Measurements from ENCODE around the gene LPP. TPM values are rescaled to one million over a fixed set of nuclear protein-coding genes. Genes with fewer than 3 reads are reported as not detected.

The LPP gene
- total and polyA plus RNA-seq, 2 of the 13 experiments (the other 11 are each of a cell fraction or from before 2014, with no cell fraction given): 19.2 to 29.9 TPM

GRCh38 chr3:188296761-188297612 is 143.0 kb downstream of the LPP start (continued):
- peak; percentile 94 for TF ChIP-seq DPF2 (CRISPR knock-in tag; IDR thresholded peaks at IDR 0.05; ENCODE audit: borderline replicate concordance, low read depth)
- no peak for TF ChIP-seq ZNF563 (CRISPR knock-in tag; IDR thresholded peaks at IDR 0.05)
- peak; percentile 84 for TF ChIP-seq ZNF589 (CRISPR knock-in tag; conservative IDR thresholded peaks at IDR 0.05)
- peak; percentile 89 for TF ChIP-seq GFI1 (CRISPR knock-in tag; IDR thresholded peaks at IDR 0.05; ENCODE audit: borderline replicate concordance)
- no peak for TF ChIP-seq PREB (CRISPR knock-in tag; IDR thresholded peaks at IDR 0.05)
- TF ChIP-seq YEATS2 (CRISPR knock-in tag; IDR thresholded peaks at IDR 0.05; ENCODE audit: borderline replicate concordance): peak; percentile 81; the same call in 1 of the 2 replicates
- TF ChIP-seq CEBPB (IDR thresholded peaks at IDR 0.05; ENCODE audit: borderline replicate concordance, low read depth, low read length): peak; percentile 98
- TF ChIP-seq KLF11 (CRISPR knock-in tag; IDR thresholded peaks at IDR 0.05): peak; percentile 64; the same call in 1 of the 2 replicates
- peak; percentile 58; the same call in 1 of the 2 replicates for TF ChIP-seq ZMYM3 (CRISPR knock-in tag; IDR thresholded peaks at IDR 0.05)
- TF ChIP-seq HIC2 (CRISPR knock-in tag; IDR thresholded peaks at IDR 0.05; ENCODE audit: low read depth): peak; percentile 62; the same call in 1 of the 2 replicates
- no peak for TF ChIP-seq TCF12 (IDR thresholded peaks at IDR 0.05)
- peak; percentile 97 for TF ChIP-seq TCF12 (CRISPR knock-in tag; IDR thresholded peaks at IDR 0.05)
- TF ChIP-seq RFX1 (IDR thresholded peaks at IDR 0.05): no peak
- TF ChIP-seq KDM3A (CRISPR knock-in tag; IDR thresholded peaks at IDR 0.05; ENCODE audit: low read depth): peak; percentile 81
- peak; percentile 92 for TF ChIP-seq ONECUT2 (CRISPR knock-in tag; IDR thresholded peaks at IDR 0.05)
- 0 out of 2 replicates have a peak, but pooled peaks have one; percentile 30 for TF ChIP-seq ZFP37 (CRISPR knock-in tag; IDR thresholded peaks at IDR 0.05; ENCODE audit: borderline replicate concordance)
- TF ChIP-seq BCL6 (CRISPR knock-in tag; IDR thresholded peaks at IDR 0.05): peak; percentile 99
- peak; percentile 97; the same call in 1 of the 2 replicates for TF ChIP-seq FOXK1 (CRISPR knock-in tag; IDR thresholded peaks at IDR 0.05; ENCODE audit: borderline replicate concordance, low read depth)
- TF ChIP-seq, protein P1, sequence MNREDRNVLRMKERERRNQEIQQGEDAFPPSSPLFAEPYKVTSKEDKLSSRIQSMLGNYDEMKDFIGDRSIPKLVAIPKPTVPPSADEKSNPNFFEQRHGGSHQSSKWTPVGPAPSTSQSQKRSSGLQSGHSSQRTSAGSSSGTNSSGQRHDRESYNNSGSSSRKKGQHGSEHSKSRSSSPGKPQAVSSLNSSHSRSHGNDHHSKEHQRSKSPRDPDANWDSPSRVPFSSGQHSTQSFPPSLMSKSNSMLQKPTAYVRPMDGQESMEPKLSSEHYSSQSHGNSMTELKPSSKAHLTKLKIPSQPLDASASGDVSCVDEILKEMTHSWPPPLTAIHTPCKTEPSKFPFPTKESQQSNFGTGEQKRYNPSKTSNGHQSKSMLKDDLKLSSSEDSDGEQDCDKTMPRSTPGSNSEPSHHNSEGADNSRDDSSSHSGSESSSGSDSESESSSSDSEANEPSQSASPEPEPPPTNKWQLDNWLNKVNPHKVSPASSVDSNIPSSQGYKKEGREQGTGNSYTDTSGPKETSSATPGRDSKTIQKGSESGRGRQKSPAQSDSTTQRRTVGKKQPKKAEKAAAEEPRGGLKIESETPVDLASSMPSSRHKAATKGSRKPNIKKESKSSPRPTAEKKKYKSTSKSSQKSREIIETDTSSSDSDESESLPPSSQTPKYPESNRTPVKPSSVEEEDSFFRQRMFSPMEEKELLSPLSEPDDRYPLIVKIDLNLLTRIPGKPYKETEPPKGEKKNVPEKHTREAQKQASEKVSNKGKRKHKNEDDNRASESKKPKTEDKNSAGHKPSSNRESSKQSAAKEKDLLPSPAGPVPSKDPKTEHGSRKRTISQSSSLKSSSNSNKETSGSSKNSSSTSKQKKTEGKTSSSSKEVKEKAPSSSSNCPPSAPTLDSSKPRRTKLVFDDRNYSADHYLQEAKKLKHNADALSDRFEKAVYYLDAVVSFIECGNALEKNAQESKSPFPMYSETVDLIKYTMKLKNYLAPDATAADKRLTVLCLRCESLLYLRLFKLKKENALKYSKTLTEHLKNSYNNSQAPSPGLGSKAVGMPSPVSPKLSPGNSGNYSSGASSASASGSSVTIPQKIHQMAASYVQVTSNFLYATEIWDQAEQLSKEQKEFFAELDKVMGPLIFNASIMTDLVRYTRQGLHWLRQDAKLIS (CRISPR knock-in tag; IDR thresholded peaks at IDR 0.05): peak; percentile 80; the same call in 1 of the 2 replicates
- no peak for TF ChIP-seq MYC (CRISPR knock-in tag; IDR thresholded peaks at IDR 0.05; ENCODE audit: borderline replicate concordance)
